ENCODE results near the gene PWWP2B. TPM values are rescaled to one million over a fixed set of nuclear protein-coding genes. Genes with fewer than 3 reads are reported as not detected.

Gene PWWP2B
- total RNA-seq, 1 experiment from 2014 or later: 51.6 TPM

GRCh38 chr10:132390921-132391675 is 5.9 kb upstream of the PWWP2B start:
- BruUV-seq (replicated peaks): no TSS peak
- Histone ChIP-seq H3K27ac (ENCODE audit: low read length) (peak overlapping the region; percentile 56; the same call in 1 of the 2 replicates), H3K4me3 (ENCODE audit: low read depth in 2 of 2, low read length in 2 of 2) (no peak overlapping the region), H3K27me3 (ENCODE audit: control insufficient read depth, insufficient read depth, low read length) (no peaks in the 10 kb centered on the region), H3K36me3 (ENCODE audit: control insufficient read depth, insufficient read depth, low read length) (no peaks in the 10 kb centered on the region), H3K4me1 (ENCODE audit: control insufficient read depth, insufficient read depth, low read length) (peaks cover 46% of the 10 kb centered on the region), H3K9me3 (ENCODE audit: control insufficient read depth, insufficient read depth, low read depth, low read length) (no peaks in the 10 kb centered on the region)
- ATAC-seq (no peak), DNase-seq (ENCODE audit: low read depth, low spot score) (no peak)
- intact Hi-C loops (cut with micrococcal nuclease; ENCODE audit: unreplicated experiment) (no loop called here), in situ Hi-C loops (cut with HindIII; ENCODE audit: low pct_unique_long_range_greater_than_20kb, low sequenced_read_pairs) (no loop called here)
- POLR2A ChIA-PET: no interaction called here
- CTCF ChIA-PET: interaction anchor here (0.7 kb wide), 1 partner anchor 251 kb away, joined by 3 read pairs; no protein-coding TSS in a partner anchor
- TF ChIP-seq TCF7L2 (IDR thresholded peaks at IDR 0.05; ENCODE audit: low read depth, low read length) (no peak), CTCF (IDR thresholded peaks at IDR 0.05) (no peak), REST (IDR thresholded peaks at IDR 0.05; ENCODE audit: insufficient read depth in 1 of 2, low read depth in 2 of 2, low read length in 1 of 2) (no peak), POLR2AphosphoS5 (IDR thresholded peaks at IDR 0.05; ENCODE audit: low read depth, low read length) (no peak), SIN3A (IDR thresholded peaks at IDR 0.05; ENCODE audit: borderline replicate concordance, insufficient read depth, low read depth, low read length) (no peak)

- ATAC-seq (no peak), DNase-seq (ENCODE audit: low read depth, low spot score) (no peak)
- no TSS peak for BruUV-seq (replicated peaks)
- Histone ChIP-seq H3K4me1 (ENCODE audit: control insufficient read depth, insufficient read depth, low read length) (peaks cover 47% of the 10 kb centered on the region), H3K27me3 (ENCODE audit: control insufficient read depth, insufficient read depth, low read length) (no peaks in the 10 kb centered on the region), H3K9me3 (ENCODE audit: control insufficient read depth, insufficient read depth, low read depth, low read length) (no peaks in the 10 kb centered on the region), H3K27ac (ENCODE audit: low read length) (no peak overlapping the region), H3K4me3 (ENCODE audit: low read depth in 2 of 2, low read length in 2 of 2) (no peak overlapping the region), H3K36me3 (ENCODE audit: control insufficient read depth, insufficient read depth, low read length) (no peaks in the 10 kb centered on the region)
- CTCF ChIA-PET: interaction anchor here (0.7 kb wide), 1 partner anchor 251 kb away, joined by 3 read pairs; no protein-coding TSS in a partner anchor
- TF ChIP-seq CTCF (IDR thresholded peaks at IDR 0.05): no peak
- no peak for TF ChIP-seq TCF7L2 (IDR thresholded peaks at IDR 0.05; ENCODE audit: low read depth, low read length)
- TF ChIP-seq POLR2AphosphoS5 (IDR thresholded peaks at IDR 0.05; ENCODE audit: low read depth, low read length): no peak; the same call in 1 of the 2 replicates
- TF ChIP-seq SIN3A (IDR thresholded peaks at IDR 0.05; ENCODE audit: borderline replicate concordance, insufficient read depth, low read depth, low read length): no peak
- TF ChIP-seq REST (IDR thresholded peaks at IDR 0.05; ENCODE audit: insufficient read depth in 1 of 2, low read depth in 2 of 2, low read length in 1 of 2): no peak
- intact Hi-C loops (cut with micrococcal nuclease; ENCODE audit: unreplicated experiment) (no loop called here), in situ Hi-C loops (cut with HindIII; ENCODE audit: low pct_unique_long_range_greater_than_20kb, low sequenced_read_pairs) (no loop called here)
- POLR2A ChIA-PET: no interaction called here
Measured at GRCh38 chr10:132391676-132392020, 5.4 kb upstream of the PWWP2B start.

All from Panc1 (cell line).